K562 (cell line): ENCODE measurements around the gene DAG1. TPM values are rescaled to one million over a fixed set of nuclear protein-coding genes. Genes with fewer than 3 reads are reported as not detected.

ENCODE experiments used
- CBX1 ChIP-seq: sonication (generic); IDR thresholded peaks from 2 replicates; pipeline ENCODE4 v1.6.1; 2016; ENCODE audit warnings: antibody characterized with exemption, low read depth, mild to moderate bottlenecking
- FOXP4 ChIP-seq: sonication (generic); formaldehyde crosslinking; IDR thresholded peaks from 2 replicates; pipeline ENCODE4 v1.8.0; 2022; ENCODE audit warnings: mild to moderate bottlenecking, missing genetic modification reagents, borderline replicate concordance
- HMG20A ChIP-seq: fragments of 450-650 bp; formaldehyde crosslinking; conservative IDR thresholded peaks from 2 replicates; pipeline ENCODE4 v1.4.0; 2020; ENCODE audit warnings: mild to moderate bottlenecking, mixed read lengths
- NCOR1 ChIP-seq: fragments of 450-650 bp; IDR thresholded peaks from 2 replicates; pipeline ENCODE4 v1.6.1; 2016; ENCODE audit warnings: mild to moderate bottlenecking, moderate library complexity
- PHB ChIP-seq: fragments of 250-450 bp; sonication (Bioruptor Pico); IDR thresholded peaks from 2 replicates; pipeline ENCODE4 v1.5.0; 2021
- PHF8 ChIP-seq: fragments of 200-600 bp; sonication (generic); IDR thresholded peaks from 2 replicates; pipeline ENCODE4 v1.6.1; 2012; ENCODE audit warnings: mixed run types, mild to moderate bottlenecking, inconsistent platforms, low read length, moderate library complexity, borderline replicate concordance
- POLR2A ChIP-seq: fragments of 450-650 bp; conservative IDR thresholded peaks from 2 replicates; pipeline ENCODE4 v1.6.1; 2016
- SRSF9 ChIP-seq: fragments of 200-400 bp; formaldehyde crosslinking; IDR thresholded peaks from 2 replicates; pipeline ENCODE4 v1.6.1; 2017; ENCODE audit warnings: low read depth, low read length, borderline replicate concordance
- TAF1 ChIP-seq: IDR thresholded peaks from 2 replicates; pipeline ENCODE4 v1.6.1; 2011; ENCODE audit warnings: mild to moderate bottlenecking, low read length, moderate library complexity; ENCODE audit not compliant: insufficient read depth, control insufficient read depth, severe bottlenecking; ENCODE audit errors: extremely low read depth
- TEAD4 ChIP-seq, 2 experiments: sonication (generic) in 1 of 2; formaldehyde crosslinking in 1 of 2; IDR thresholded peaks; 2 replicates each; pipeline versions ENCODE4 v1.6.1 to v1.8.0; 2012 to 2022; ENCODE audit warnings: borderline replicate concordance in 1 of 2, inconsistent platforms in 1 of 2, low read length in 1 of 2, mild to moderate bottlenecking in 1 of 2, missing genetic modification reagents in 1 of 2
- ZBTB11 ChIP-seq, 3 experiments: fragments of 200-800 bp in 1 of 3; fragments of 250-450 bp in 1 of 3; fragments of 450-650 bp in 1 of 3; sonication (Bioruptor Pico) in 1 of 3; sonication (Bioruptor generic) in 1 of 3; formaldehyde crosslinking in 1 of 3; IDR thresholded peaks; 2 replicates each; pipeline versions ENCODE4 v1.6.1 to v1.8.0; 2016 to 2022; ENCODE audit warnings: mild to moderate bottlenecking in 2 of 3, missing genetic modification characterization in 2 of 3, missing compliant biosample characterization in 1 of 3, moderate library complexity in 1 of 3
- polyA plus RNA-seq, 8 experiments: library from polyadenylated mRNA; depleted of rRNA in 4 of 8; stranded (reverse) in 5 of 8; unstranded in 3 of 8; fragments of >200 nt; fragmentation: Nextera tagmentation in 2 of 8; fragmentation: Illumina TruSeq in 1 of 8; extraction: Ambion mirVana in 2 of 8; extraction: Trizol in 1 of 8; gene quantifications; 2 replicates each; pipeline versions ENCODE4 v1.2.1 to v1.2.3, GENCODE V29; 2011 to 2014; ENCODE audit warnings: inconsistent platforms in 1 of 8, missing spikeins in 1 of 8
- total RNA-seq, 7 experiments: library from RNA; depleted of rRNA in 6 of 7; stranded (reverse); fragments of >200 nt in 6 of 7; fragmentation: Illumina TruSeq in 2 of 7; extraction: Trizol in 2 of 7; gene quantifications; 2 replicates each; pipeline versions ENCODE4 v1.2.1 to v1.2.3, GENCODE V29; 2011 to 2021; ENCODE audit warnings: low replicate concordance in 1 of 7
- TF ChIP-seq, protein P1 (sequence below): fragments of 250-450 bp; sonication (Bioruptor Pico); IDR thresholded peaks from 2 replicates; pipeline ENCODE4 v1.4.0; 2020
- TF ChIP-seq, protein P2 (sequence below): fragments of 450-650 bp; IDR thresholded peaks from 2 replicates; pipeline ENCODE4 v1.6.1; 2016

DAG1 gene
- total and polyA plus RNA-seq, 9 of the 15 experiments (the other 6 are each of a cell fraction or from before 2014, with no cell fraction given), result 0.29 to 19.6 (median 8.2) TPM

DNA sequence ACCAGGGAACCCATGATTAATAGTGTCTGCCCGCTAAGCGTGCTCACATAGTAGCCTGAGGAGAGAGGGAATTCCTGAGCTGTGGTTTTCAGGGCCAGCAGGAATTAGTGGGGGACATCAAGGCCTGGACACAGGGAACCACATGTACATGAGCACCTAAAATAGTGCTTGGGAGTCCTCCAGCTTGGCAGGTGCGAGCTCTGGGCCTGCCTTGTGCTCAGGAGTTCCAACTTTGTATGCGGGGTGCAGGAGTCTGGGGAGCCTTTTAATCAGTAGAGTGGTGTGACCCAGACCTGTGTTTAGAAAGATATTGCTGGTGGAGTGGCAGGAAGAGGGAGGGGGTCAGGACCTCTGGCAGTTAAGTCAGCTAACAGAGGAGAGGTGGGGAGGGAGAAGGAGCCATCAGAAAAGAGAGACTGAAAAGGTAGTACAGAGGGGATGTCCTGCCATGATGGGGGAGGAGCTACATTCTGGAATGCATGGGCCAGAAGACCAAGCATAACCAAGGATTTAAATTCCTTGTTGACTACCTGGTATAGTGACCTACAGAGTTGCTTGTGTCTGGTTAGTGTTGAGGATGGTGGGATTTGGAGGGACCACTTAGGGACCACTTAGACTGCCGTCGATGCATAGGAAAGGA is 1.9 kb downstream of the DAG1 start (continued):
- no peak for TF ChIP-seq FOXP4
- TF ChIP-seq PHF8, result no peak
- TF ChIP-seq ZBTB11 (CRISPR knock-in tag; IDR thresholded peaks at IDR 0.05), result no peak
- TF ChIP-seq, protein P1, sequence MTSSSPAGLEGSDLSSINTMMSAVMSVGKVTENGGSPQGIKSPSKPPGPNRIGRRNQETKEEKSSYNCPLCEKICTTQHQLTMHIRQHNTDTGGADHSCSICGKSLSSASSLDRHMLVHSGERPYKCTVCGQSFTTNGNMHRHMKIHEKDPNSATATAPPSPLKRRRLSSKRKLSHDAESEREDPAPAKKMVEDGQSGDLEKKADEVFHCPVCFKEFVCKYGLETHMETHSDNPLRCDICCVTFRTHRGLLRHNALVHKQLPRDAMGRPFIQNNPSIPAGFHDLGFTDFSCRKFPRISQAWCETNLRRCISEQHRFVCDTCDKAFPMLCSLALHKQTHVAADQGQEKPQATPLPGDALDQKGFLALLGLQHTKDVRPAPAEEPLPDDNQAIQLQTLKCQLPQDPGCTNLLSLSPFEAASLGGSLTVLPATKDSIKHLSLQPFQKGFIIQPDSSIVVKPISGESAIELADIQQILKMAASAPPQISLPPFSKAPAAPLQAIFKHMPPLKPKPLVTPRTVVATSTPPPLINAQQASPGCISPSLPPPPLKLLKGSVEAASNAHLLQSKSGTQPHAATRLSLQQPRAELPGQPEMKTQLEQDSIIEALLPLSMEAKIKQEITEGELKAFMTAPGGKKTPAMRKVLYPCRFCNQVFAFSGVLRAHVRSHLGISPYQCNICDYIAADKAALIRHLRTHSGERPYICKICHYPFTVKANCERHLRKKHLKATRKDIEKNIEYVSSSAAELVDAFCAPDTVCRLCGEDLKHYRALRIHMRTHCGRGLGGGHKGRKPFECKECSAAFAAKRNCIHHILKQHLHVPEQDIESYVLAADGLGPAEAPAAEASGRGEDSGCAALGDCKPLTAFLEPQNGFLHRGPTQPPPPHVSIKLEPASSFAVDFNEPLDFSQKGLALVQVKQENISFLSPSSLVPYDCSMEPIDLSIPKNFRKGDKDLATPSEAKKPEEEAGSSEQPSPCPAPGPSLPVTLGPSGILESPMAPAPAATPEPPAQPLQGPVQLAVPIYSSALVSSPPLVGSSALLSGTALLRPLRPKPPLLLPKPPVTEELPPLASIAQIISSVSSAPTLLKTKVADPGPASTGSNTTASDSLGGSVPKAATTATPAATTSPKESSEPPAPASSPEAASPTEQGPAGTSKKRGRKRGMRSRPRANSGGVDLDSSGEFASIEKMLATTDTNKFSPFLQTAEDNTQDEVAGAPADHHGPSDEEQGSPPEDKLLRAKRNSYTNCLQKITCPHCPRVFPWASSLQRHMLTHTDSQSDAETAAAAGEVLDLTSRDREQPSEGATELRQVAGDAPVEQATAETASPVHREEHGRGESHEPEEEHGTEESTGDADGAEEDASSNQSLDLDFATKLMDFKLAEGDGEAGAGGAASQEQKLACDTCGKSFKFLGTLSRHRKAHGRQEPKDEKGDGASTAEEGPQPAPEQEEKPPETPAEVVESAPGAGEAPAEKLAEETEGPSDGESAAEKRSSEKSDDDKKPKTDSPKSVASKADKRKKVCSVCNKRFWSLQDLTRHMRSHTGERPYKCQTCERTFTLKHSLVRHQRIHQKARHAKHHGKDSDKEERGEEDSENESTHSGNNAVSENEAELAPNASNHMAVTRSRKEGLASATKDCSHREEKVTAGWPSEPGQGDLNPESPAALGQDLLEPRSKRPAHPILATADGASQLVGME, result no peak
- TF ChIP-seq PHB (CRISPR knock-in tag), result no peak
- 0 out of 2 replicates have a peak, but pooled peaks have one; percentile 38 for TF ChIP-seq TEAD4 (IDR thresholded peaks at IDR 0.05; ENCODE audit: low read length)
- no peak for TF ChIP-seq TEAD4 (CRISPR knock-in tag; IDR thresholded peaks at IDR 0.05; ENCODE audit: borderline replicate concordance)
- no peak for TF ChIP-seq HMG20A
- TF ChIP-seq TAF1, result peak; percentile 21
- no peak for TF ChIP-seq POLR2A
- peak; percentile 67 for TF ChIP-seq NCOR1
- no peak for TF ChIP-seq CBX1
- TF ChIP-seq SRSF9, result no peak
- TF ChIP-seq, protein P2, sequence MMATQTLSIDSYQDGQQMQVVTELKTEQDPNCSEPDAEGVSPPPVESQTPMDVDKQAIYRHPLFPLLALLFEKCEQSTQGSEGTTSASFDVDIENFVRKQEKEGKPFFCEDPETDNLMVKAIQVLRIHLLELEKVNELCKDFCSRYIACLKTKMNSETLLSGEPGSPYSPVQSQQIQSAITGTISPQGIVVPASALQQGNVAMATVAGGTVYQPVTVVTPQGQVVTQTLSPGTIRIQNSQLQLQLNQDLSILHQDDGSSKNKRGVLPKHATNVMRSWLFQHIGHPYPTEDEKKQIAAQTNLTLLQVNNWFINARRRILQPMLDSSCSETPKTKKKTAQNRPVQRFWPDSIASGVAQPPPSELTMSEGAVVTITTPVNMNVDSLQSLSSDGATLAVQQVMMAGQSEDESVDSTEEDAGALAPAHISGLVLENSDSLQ, result peak; percentile 38; the same call in 1 of the 2 replicates
